H1 (cell line): ENCODE results near the gene SDF2L1. TPM values are rescaled to one million over a fixed set of nuclear protein-coding genes. Genes with fewer than 3 reads are reported as not detected.

Experiments used
- ASH2L ChIP-seq: fragments of 200-600, 300-600 bp; sonication (generic); IDR thresholded peaks from one replicate; pipeline ENCODE4 v1.7.1; 2017; ENCODE audit warnings: low read length
- HDAC2 ChIP-seq, 2 experiments: fragments of 300-600 bp in 1 of 2; sonication (generic) in 1 of 2; IDR thresholded peaks; 2 replicates each; pipeline ENCODE4 v1.6.1; 2011 to 2012; ENCODE audit warnings: low read depth in 2 of 2, low read length in 2 of 2, mild to moderate bottlenecking in 2 of 2, moderate library complexity in 2 of 2, borderline replicate concordance in 1 of 2, inconsistent platforms in 1 of 2
- KDM5A ChIP-seq: fragments of 200-600 bp; IDR thresholded peaks from 2 replicates; pipeline ENCODE4 v1.7.1; 2012; ENCODE audit warnings: mild to moderate bottlenecking, low read length, inconsistent platforms, mixed read lengths
- POLR2A ChIP-seq, 2 experiments: IDR thresholded peaks; 1 replicate in 1 of 2; 2 replicates in 1 of 2; pipeline ENCODE4 v1.6.1; 2011; ENCODE audit warnings: low read depth in 2 of 2, low read length in 2 of 2, mild to moderate bottlenecking in 2 of 2; ENCODE audit errors: control extremely low read depth in 1 of 2
- SIN3A ChIP-seq, 2 experiments: IDR thresholded peaks in 1 of 2; conservative IDR thresholded peaks in 1 of 2; 2 replicates each; pipeline ENCODE4 v1.6.1; 2011 to 2012; ENCODE audit warnings: low read length in 2 of 2, improper control_type of control experiment in 1 of 2, low read depth in 1 of 2, mild to moderate bottlenecking in 1 of 2
- TAF1 ChIP-seq: IDR thresholded peaks from 2 replicates; pipeline ENCODE4 v1.6.1; 2011; ENCODE audit warnings: mild to moderate bottlenecking, low read depth, low read length
- TAF7 ChIP-seq: optimal IDR thresholded peaks from 2 replicates; pipeline ENCODE3; 2011; ENCODE audit warnings: low read depth, mild to moderate bottlenecking, inconsistent platforms, low read length, moderate library complexity, borderline replicate concordance
- TBP ChIP-seq: IDR thresholded peaks from 2 replicates; pipeline ENCODE4 v1.6.1; 2011; ENCODE audit warnings: low read depth, low read length, improper control_type of control experiment
- polyA plus RNA-seq, 7 experiments: library from polyadenylated mRNA; depleted of rRNA in 3 of 7; stranded (reverse) in 5 of 7; unstranded in 2 of 7; fragments of >200 nt in 5 of 7; fragments of 200-250 nt in 2 of 7; gene quantifications; 1 replicate in 5 of 7; 2 replicates in 1 of 7; 4 replicates in 1 of 7; pipeline versions ENCODE4 v1.2.1 to v1.2.3, GENCODE V29; 2011 to 2013; ENCODE audit warnings: missing spikeins in 2 of 7, mixed read lengths in 2 of 7
- total RNA-seq: library from RNA; stranded (reverse); fragmentation: NEBNext Ultra II Directional; extraction: Animal tissue kit (Norgen Biotek cat#: 25700); gene quantifications from 2 replicates; pipeline ENCODE4 v1.2.1, GENCODE V29; 2021
- TF ChIP-seq, protein P1 (sequence below): IDR thresholded peaks from 2 replicates; pipeline ENCODE4 v1.6.1; 2011; ENCODE audit warnings: low read length, improper control_type of control experiment

SDF2L1 gene
- total and polyA plus RNA-seq, 2 of the 8 experiments (the other 6 are each of a cell fraction or from before 2014, with no cell fraction given) = 51.1 to 59.6 TPM

DNA sequence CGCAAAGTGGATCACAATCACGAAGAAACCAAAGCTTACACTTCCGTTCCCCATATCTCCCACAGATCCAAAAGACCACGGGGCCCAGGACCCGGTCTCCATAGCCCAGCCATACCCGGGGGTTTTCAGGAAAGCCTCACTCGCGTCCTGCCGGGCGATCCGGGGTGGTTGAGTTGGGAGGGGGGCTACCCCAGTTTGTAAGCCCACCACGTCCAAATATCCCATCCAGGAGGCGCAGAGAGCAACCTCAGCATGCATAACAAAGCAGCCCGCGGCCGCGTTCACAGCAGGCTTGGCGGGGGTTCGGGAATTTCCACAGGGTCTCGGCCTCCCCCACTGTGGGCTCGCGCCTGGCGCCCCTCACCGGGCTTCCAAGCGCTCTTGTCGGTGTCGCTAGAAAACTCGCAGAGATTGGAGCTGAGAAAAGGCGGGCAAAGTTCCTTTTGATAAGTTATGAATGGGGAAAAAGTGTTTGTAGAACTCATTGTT lies 9.5 kb downstream of the SDF2L1 start (continued):
- peak; percentile 54 to 81; a peak in 3 of 4 replicates for TF ChIP-seq HDAC2 (IDR thresholded peaks at IDR 0.05; ENCODE audit: borderline replicate concordance in 1 of 2, low read depth in 2 of 2, low read length in 2 of 2)
- 0 out of 4 replicates have a peak, but pooled peaks of 1 of the 2 experiments have one; percentile 21 for TF ChIP-seq SIN3A (conservative IDR thresholded peaks at IDR 0.05 in 1 of 2, IDR thresholded peaks at IDR 0.05 in 1 of 2; ENCODE audit: low read depth in 1 of 2, low read length in 2 of 2)
- no peak for TF ChIP-seq TAF1
- TF ChIP-seq KDM5A = no peak
- peak; percentile 28 for TF ChIP-seq ASH2L
- no peak for TF ChIP-seq POLR2A (IDR thresholded peaks at IDR 0.05; ENCODE audit: control extremely low read depth in 1 of 2, low read depth in 2 of 2, low read length in 2 of 2)
- no peak for TF ChIP-seq TBP
- no peak for TF ChIP-seq TAF7
- TF ChIP-seq, protein P1, sequence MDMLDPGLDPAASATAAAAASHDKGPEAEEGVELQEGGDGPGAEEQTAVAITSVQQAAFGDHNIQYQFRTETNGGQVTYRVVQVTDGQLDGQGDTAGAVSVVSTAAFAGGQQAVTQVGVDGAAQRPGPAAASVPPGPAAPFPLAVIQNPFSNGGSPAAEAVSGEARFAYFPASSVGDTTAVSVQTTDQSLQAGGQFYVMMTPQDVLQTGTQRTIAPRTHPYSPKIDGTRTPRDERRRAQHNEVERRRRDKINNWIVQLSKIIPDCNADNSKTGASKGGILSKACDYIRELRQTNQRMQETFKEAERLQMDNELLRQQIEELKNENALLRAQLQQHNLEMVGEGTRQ = no peak
